GM21381 (cell line): ENCODE results near the gene RPP14.
"Not testable (repeated sequence)": the region's sequence is repeated elsewhere in the genome, so short reads cannot be mapped to it uniquely, and the experiment has no call there.

Experiments used
- ATAC-seq: cut with Tn5 transposase; IDR thresholded peaks from one replicate; pipeline ENCODE4 v1.9.1; 2021; ENCODE audit warnings: mild to moderate bottlenecking, moderate library complexity; ENCODE audit not compliant: unreplicated experiment

Gene RPP14

GRCh38 chr3:58305882-58306711 is at the start of gene RPP14, which contains the start of gene HTD2:
Gene RPP14, plus strand, starts transcription at chr3:58306245. Its CDS starts 4,085 bp downstream, at chr3:58310330.
Gene HTD2, plus strand, starts transcription at chr3:58306520. Its CDS starts 11,094 bp downstream, at chr3:58317614.
- peak; percentile 87 for ATAC-seq

GRCh38 chr3:58256511-58256910 is 49.5 kb upstream of the RPP14 start:
- ATAC-seq, result no peak

- ATAC-seq, result no peak
Measured at GRCh38 chr3:58258392-58259055, 47.5 kb upstream of the RPP14 start.

GRCh38 chr3:58260261-58260731 is 45.7 kb upstream of the RPP14 start:
- no peak for ATAC-seq

GRCh38 chr3:58260733-58261132 is 45.3 kb upstream of the RPP14 start:
- ATAC-seq, result no peak

- ATAC-seq, result peak; percentile 82
Measured at GRCh38 chr3:58261954-58262666, 43.9 kb upstream of the RPP14 start.

- ATAC-seq, result no peak
Measured at GRCh38 chr3:58266577-58266976, 39.5 kb upstream of the RPP14 start.

- ATAC-seq, result not testable (repeated sequence)
Measured at GRCh38 chr3:58267543-58267942, 38.5 kb upstream of the RPP14 start.

- no peak for ATAC-seq
Measured at GRCh38 chr3:58269356-58269755, 36.7 kb upstream of the RPP14 start.

- ATAC-seq, result no peak
Measured at GRCh38 chr3:58270485-58270884, 35.6 kb upstream of the RPP14 start.

GRCh38 chr3:58271901-58272501 is 34.0 kb upstream of the RPP14 start:
- ATAC-seq, result no peak

GRCh38 chr3:58272891-58273290 is 33.2 kb upstream of the RPP14 start:
- ATAC-seq, result no peak

- not testable (repeated sequence) for ATAC-seq
Measured at GRCh38 chr3:58273362-58273761, 32.7 kb upstream of the RPP14 start.

GRCh38 chr3:58274027-58274614 is 31.9 kb upstream of the RPP14 start:
- no peak for ATAC-seq

GRCh38 chr3:58281069-58281468 is 25.0 kb upstream of the RPP14 start:
- ATAC-seq, result no peak

GRCh38 chr3:58285334-58285733 is 20.7 kb upstream of the RPP14 start:
- no peak for ATAC-seq

- ATAC-seq, result no peak
Measured at GRCh38 chr3:58287354-58287753, 18.7 kb upstream of the RPP14 start.

GRCh38 chr3:58288011-58288728 is 17.9 kb upstream of the RPP14 start:
- no peak for ATAC-seq

GRCh38 chr3:58288964-58289613 is 17.0 kb upstream of the RPP14 start:
- ATAC-seq, result not testable (repeated sequence)
